Neuronal stem cell (in vitro differentiated cells): ENCODE measurements around the gene UAP1.

Experiments used
- DNase-seq: peaks from one replicate; pipeline ENCODE4 v3.0.0-alpha.2; 2013; ENCODE audit warnings: low spot score
- H2AFZ ChIP-seq: one replicate; pipeline ENCODE4 v1.6.1; 2013; ENCODE audit warnings: mild to moderate bottlenecking, low read length, inconsistent platforms
- H2AK5ac ChIP-seq: 2 replicates; pipeline ENCODE4 v1.6.1; 2013; ENCODE audit warnings: low read depth, mild to moderate bottlenecking, inconsistent platforms, low read length, moderate library complexity, mixed read lengths
- H2BK120ac ChIP-seq: 2 replicates; pipeline ENCODE4 v1.6.1; 2013; ENCODE audit warnings: low read depth, mild to moderate bottlenecking, inconsistent platforms, low read length, moderate library complexity, mixed read lengths
- H2BK12ac ChIP-seq: one replicate; pipeline ENCODE4 v1.6.1; 2013; ENCODE audit warnings: low read length, inconsistent platforms
- H2BK15ac ChIP-seq: 2 replicates; pipeline ENCODE4 v1.6.1; 2013; ENCODE audit warnings: mild to moderate bottlenecking, low read length, inconsistent platforms, mixed read lengths
- H2BK5ac ChIP-seq: one replicate; pipeline ENCODE4 v1.6.1; 2013; ENCODE audit warnings: inconsistent platforms, mild to moderate bottlenecking, low read length, moderate library complexity
- H3K14ac ChIP-seq: one replicate; pipeline ENCODE4 v1.6.1; 2013; ENCODE audit warnings: low read length, inconsistent platforms
- H3K18ac ChIP-seq: 2 replicates; pipeline ENCODE4 v1.6.1; 2013; ENCODE audit warnings: low read length, inconsistent platforms
- H3K23ac ChIP-seq: 2 replicates; pipeline ENCODE4 v1.6.1; 2013; ENCODE audit warnings: low read depth, mild to moderate bottlenecking, mixed read lengths, low read length, inconsistent platforms; ENCODE audit not compliant: poor library complexity
- H3K27ac ChIP-seq: replicated peaks from 3 replicates; pipeline ENCODE4 v1.5.1; 2013; ENCODE audit warnings: low read length, inconsistent platforms
- H3K27me3 ChIP-seq, 3 experiments: 2 replicates each; pipeline ENCODE4 v1.6.1; 2013; ENCODE audit warnings: low read length in 3 of 3, mild to moderate bottlenecking in 2 of 3, inconsistent platforms in 1 of 3, low read depth in 1 of 3, mixed read lengths in 1 of 3, moderate library complexity in 1 of 3; ENCODE audit not compliant: control insufficient read depth in 3 of 3, insufficient read depth in 3 of 3
- H3K36me3 ChIP-seq, 2 donors: replicated peaks in 1 of 2; 2 replicates each; pipeline ENCODE4 v1.6.1; 2013; ENCODE audit warnings: low read length in 2 of 2; ENCODE audit not compliant: control insufficient read depth in 2 of 2, insufficient read depth in 2 of 2
- H3K4ac ChIP-seq: 2 replicates; pipeline ENCODE4 v1.6.1; 2013; ENCODE audit warnings: inconsistent platforms, mild to moderate bottlenecking, low read length, moderate library complexity
- H3K4me1 ChIP-seq, 2 donors: 1 replicate in 1 of 2; 2 replicates in 1 of 2; pipeline ENCODE4 v1.6.1; 2013; ENCODE audit warnings: low read length in 2 of 2, low read depth in 1 of 2; ENCODE audit not compliant: control insufficient read depth in 2 of 2, insufficient read depth in 1 of 2
- H3K4me2 ChIP-seq: one replicate; pipeline ENCODE4 v1.6.1; 2013; ENCODE audit warnings: mild to moderate bottlenecking, low read length, inconsistent platforms; ENCODE audit not compliant: insufficient read depth, poor library complexity, severe bottlenecking
- H3K4me3 ChIP-seq, 2 donors: 2 replicates each; pipeline ENCODE4 v1.5.1; 2013; ENCODE audit warnings: low read length in 2 of 2, mild to moderate bottlenecking in 2 of 2, inconsistent platforms in 1 of 2, moderate library complexity in 1 of 2
- H3K79me1 ChIP-seq: one replicate; pipeline ENCODE4 v1.6.1; 2013; ENCODE audit warnings: low read depth, mild to moderate bottlenecking, inconsistent platforms, low read length, moderate library complexity
- H3K9ac ChIP-seq: one replicate; pipeline ENCODE4 v1.6.1; 2013; ENCODE audit warnings: mild to moderate bottlenecking, low read depth, low read length, inconsistent platforms; ENCODE audit not compliant: poor library complexity
- H3K9me3 ChIP-seq, 2 donors: replicated peaks in 1 of 2; 2 replicates each; pipeline versions ENCODE3 to v1.6.1; 2013; ENCODE audit warnings: low read length in 2 of 2, mild to moderate bottlenecking in 2 of 2, inconsistent platforms in 1 of 2, low read depth in 1 of 2, mixed read lengths in 1 of 2, moderate library complexity in 1 of 2; ENCODE audit not compliant: control insufficient read depth in 2 of 2, insufficient read depth in 1 of 2
- H4K8ac ChIP-seq: one replicate; pipeline ENCODE4 v1.6.1; 2013; ENCODE audit warnings: low read depth, mild to moderate bottlenecking, inconsistent platforms, low read length, moderate library complexity
- H4K91ac ChIP-seq: one replicate; pipeline ENCODE4 v1.6.1; 2013; ENCODE audit warnings: low read length, low read depth, mild to moderate bottlenecking, inconsistent platforms; ENCODE audit not compliant: poor library complexity
- WGBS, 2 donors: extraction: QIAGEN DNeasy Blood & Tissue Kit; methylation state at CpG; one replicate each; pipeline ENCODE4 v1.1.7; 2013; ENCODE audit warnings: missing lambda C conversion rate in 2 of 2, mixed read lengths in 1 of 2; ENCODE audit not compliant: insufficient read length in 2 of 2, insufficient replicate concordance in 1 of 2; ENCODE audit errors: extremely low coverage in 2 of 2; 5-methylcytosine and 5-hydroxymethylcytosine counted together

Gene UAP1

GRCh38 chr1:162564762-162565218 lies 3.3 kb downstream of the UAP1 start:
- H2AFZ ChIP-seq = no peak overlapping the region
- H3K4me1 ChIP-seq = peaks cover 4 to 5% of the 10 kb centered on the region in 2 donors
- H2BK12ac ChIP-seq = no peak overlapping the region
- H4K91ac ChIP-seq = no peak overlapping the region
- no peak overlapping the region for H2BK120ac ChIP-seq
- H2BK5ac ChIP-seq = no peak overlapping the region
- no peak overlapping the region for H3K27ac ChIP-seq
- peaks cover 2 to 42% of the 10 kb centered on the region in 2 donors for H3K36me3 ChIP-seq
- H3K23ac ChIP-seq = no peak overlapping the region
- no peaks in the 10 kb centered on the region for H3K9me3 ChIP-seq
- DNase-seq = no peak
- no peak overlapping the region for H3K9ac ChIP-seq
- no peak overlapping the region for H2AK5ac ChIP-seq
- H3K79me1 ChIP-seq = peaks cover 6% of the 10 kb centered on the region
- no peak overlapping the region for H2BK15ac ChIP-seq
- no peak overlapping the region for H3K18ac ChIP-seq
- no peaks in the 10 kb centered on the region for H3K27me3 ChIP-seq
- H4K8ac ChIP-seq = no peak overlapping the region
- no peak overlapping the region for H3K4me3 ChIP-seq
- H3K4me2 ChIP-seq = no peak overlapping the region
- no peak overlapping the region for H3K4ac ChIP-seq
- H3K14ac ChIP-seq = no peak overlapping the region
- no CpG with 5 or more reads among the region's 5 CpGs for WGBS, 2 donors

- Histone ChIP-seq H2BK12ac (no peak overlapping the region), H4K8ac (no peak overlapping the region), H3K79me1 (peaks cover 6% of the 10 kb centered on the region), H2BK120ac (no peak overlapping the region), H4K91ac (no peak overlapping the region), H3K14ac (no peak overlapping the region), H2BK15ac (no peak overlapping the region), H3K9me3 (no peaks in the 10 kb centered on the region), H2BK5ac (no peak overlapping the region), H3K4me2 (no peak overlapping the region), H3K36me3 (peaks cover 2 to 42% of the 10 kb centered on the region in 2 donors), H3K18ac (no peak overlapping the region), H3K4me1 (peaks cover 2 to 4% of the 10 kb centered on the region in 2 donors), H3K4ac (no peak overlapping the region), H2AK5ac (no peak overlapping the region), H3K4me3 (no peak overlapping the region), H3K27ac (no peak overlapping the region), H3K23ac (no peak overlapping the region), H3K27me3 (no peaks in the 10 kb centered on the region), H3K9ac (no peak overlapping the region), H2AFZ (no peak overlapping the region)
- no peak for DNase-seq
These were observed 3.9 kb downstream of the UAP1 start for GRCh38 chr1:162565460-162565859.

GRCh38 chr1:162566870-162567269 lies 5.3 kb downstream of the UAP1 start:
- H2BK120ac ChIP-seq = no peak overlapping the region
- H3K9me3 ChIP-seq = no peaks in the 10 kb centered on the region
- H3K4ac ChIP-seq = no peak overlapping the region
- peaks cover 3% of the 10 kb centered on the region for H3K79me1 ChIP-seq
- H4K8ac ChIP-seq = no peak overlapping the region
- no peak overlapping the region for H2AFZ ChIP-seq
- H2BK15ac ChIP-seq = no peak overlapping the region
- H4K91ac ChIP-seq = no peak overlapping the region
- no peak overlapping the region for H3K18ac ChIP-seq
- DNase-seq = no peak
- no peak overlapping the region for H3K9ac ChIP-seq
- H2AK5ac ChIP-seq = no peak overlapping the region
- H2BK5ac ChIP-seq = no peak overlapping the region
- no peak overlapping the region for H3K4me3 ChIP-seq
- H3K27ac ChIP-seq = no peak overlapping the region
- WGBS, 2 donors = no CpG with 5 or more reads among the region's 1 CpG
- H3K27me3 ChIP-seq = no peaks in the 10 kb centered on the region
- no peak overlapping the region for H3K4me2 ChIP-seq
- H3K14ac ChIP-seq = no peak overlapping the region
- peaks cover 0 to 4% of the 10 kb centered on the region in 2 donors for H3K4me1 ChIP-seq
- H3K23ac ChIP-seq = no peak overlapping the region
- H3K36me3 ChIP-seq = peaks cover 2 to 45% of the 10 kb centered on the region in 2 donors
- H2BK12ac ChIP-seq = no peak overlapping the region

GRCh38 chr1:162568802-162569201 lies 7.3 kb downstream of the UAP1 start:
- no peak overlapping the region for H2AFZ ChIP-seq
- H3K9me3 ChIP-seq = no peaks in the 10 kb centered on the region
- H2BK5ac ChIP-seq = no peak overlapping the region
- no peak overlapping the region for H3K9ac ChIP-seq
- H2BK12ac ChIP-seq = no peak overlapping the region
- no peaks in the 10 kb centered on the region for H3K27me3 ChIP-seq
- no peak overlapping the region for H4K91ac ChIP-seq
- H3K27ac ChIP-seq = no peak overlapping the region
- H3K4me3 ChIP-seq = no peak overlapping the region
- peaks cover 2 to 50% of the 10 kb centered on the region in 2 donors for H3K36me3 ChIP-seq
- no peak for DNase-seq
- H3K18ac ChIP-seq = no peak overlapping the region
- no peak overlapping the region for H3K4ac ChIP-seq
- H4K8ac ChIP-seq = no peak overlapping the region
- no peak overlapping the region for H2BK120ac ChIP-seq
- H2AK5ac ChIP-seq = no peak overlapping the region
- peaks cover 3% of the 10 kb centered on the region for H3K79me1 ChIP-seq
- H3K14ac ChIP-seq = no peak overlapping the region
- H3K4me1 ChIP-seq = no peaks in the 10 kb centered on the region
- H3K23ac ChIP-seq = no peak overlapping the region
- H3K4me2 ChIP-seq = no peak overlapping the region
- no CpG with 5 or more reads among the region's 4 CpGs for WGBS, 2 donors
- H2BK15ac ChIP-seq = no peak overlapping the region
